ENCODE data around the gene HABP2.

GRCh38 chr10:113605268-113605978, 52.6 kb downstream of the HABP2 start:
- TF ChIP-seq ZNF16 (tag by site-specific recombination; IDR thresholded peaks at IDR 0.05; ENCODE audit: low read depth) (no peak), CTCF (tag by site-specific recombination; IDR thresholded peaks at IDR 0.05) (no peak), REST (tag by site-specific recombination; IDR thresholded peaks at IDR 0.05) (no peak), KLF10 (tag by site-specific recombination; IDR thresholded peaks at IDR 0.05) (no peak), SP7 (tag by site-specific recombination; IDR thresholded peaks at IDR 0.05) (no peak), WT1 (tag by site-specific recombination; IDR thresholded peaks at IDR 0.05) (no peak), ZNF645 (tag by site-specific recombination; IDR thresholded peaks at IDR 0.05) (no peak), ZBTB21 (tag by site-specific recombination; IDR thresholded peaks at IDR 0.05) (no peak), TCF7L2 (IDR thresholded peaks at IDR 0.05; ENCODE audit: borderline replicate concordance, low read depth, low read length) (no peak), ZNF473 (tag by site-specific recombination; IDR thresholded peaks at IDR 0.05) (no peak), MYNN (tag by site-specific recombination; IDR thresholded peaks at IDR 0.05; ENCODE audit: borderline replicate concordance) (no peak)

All from HEK293 (cell line).